Measurements from ENCODE around the gene EIF6.

GRCh38 chr20:35297740-35298139, 13.2 kb upstream of the EIF6 start:
- TF ChIP-seq CTCF (IDR thresholded peaks at IDR 0.05; ENCODE audit: insufficient read depth, low read depth, low read length) (no peak), EZH2 (IDR thresholded peaks at IDR 0.05; ENCODE audit: insufficient read depth, low read length) (no peak)
